Testis (tissue), 3 donors: Measurements from ENCODE around the gene ECHDC3. TPM values are rescaled to one million over a fixed set of nuclear protein-coding genes. Genes with fewer than 3 reads are reported as not detected.
"Not testable (repeated sequence)": the region's sequence is repeated elsewhere in the genome, so short reads cannot be mapped to it uniquely, and the experiment has no call there.

Experiments used
- DNase-seq: peaks from one replicate; pipeline ENCODE4 v3.0.0-alpha.2; 2019
- H3K27ac ChIP-seq, 2 donors: fragments of 200-600 bp; sonication (generic); one replicate each; pipeline ENCODE4 v1.5.1; 2019
- H3K27me3 ChIP-seq: fragments of 200-600 bp; sonication (generic); one replicate; pipeline ENCODE4 v1.5.1; 2019
- H3K36me3 ChIP-seq: fragments of 200-600 bp; sonication (generic); one replicate; pipeline ENCODE4 v1.5.1; 2017; ENCODE audit warnings: low read depth; ENCODE audit errors: missing control alignments
- H3K4me1 ChIP-seq: fragments of 200-600 bp; sonication (generic); one replicate; pipeline ENCODE4 v1.5.1; 2019
- H3K4me3 ChIP-seq, 2 donors: fragments of 200-600 bp; sonication (generic); one replicate each; pipeline ENCODE4 v1.5.1; 2017 to 2019
- H3K9me3 ChIP-seq: fragments of 200-600 bp; sonication (generic); one replicate; pipeline ENCODE4 v1.5.1; 2017
- POLR2A ChIP-seq: fragments of 450-650 bp; IDR thresholded peaks from one replicate; pipeline ENCODE4 v1.6.1; 2017; ENCODE audit warnings: antibody characterized with exemption, mild to moderate bottlenecking, moderate library complexity
- WGBS, 2 donors: methylation state at CpG; one replicate each; pipeline ENCODE4 v1.1.5; 2018; 5-methylcytosine and 5-hydroxymethylcytosine counted together
- intact Hi-C: fragments of 100-400 bp; cut with DNase I; formaldehyde crosslinking; loops from one replicate; pipeline ENCODE4 v1.15.1; 2023; ENCODE audit warnings: low total_unique reads
- polyA plus RNA-seq: library from polyadenylated mRNA; stranded (reverse); fragments of 350-450 nt; fragmentation: Illumina TruSeq; extraction: RNeasy Lipid Tissue Mini Kit (QIAGEN cat#74804); gene quantifications from one replicate; pipeline ENCODE4 v1.2.3, GENCODE V29; 2014; ENCODE audit warnings: low read depth, low replicate concordance; ENCODE audit not compliant: insufficient read depth
- total RNA-seq, 2 donors: library from RNA; depleted of rRNA; stranded (reverse); fragments of >200 nt; gene quantifications; one replicate each; pipeline ENCODE4 v1.2.3, GENCODE V29; 2016
- TF ChIP-seq, protein P1 (sequence below), 3 experiments: fragments of 450-650 bp in 2 of 3; fragments of 200-600 bp in 1 of 3; sonication (generic) in 1 of 3; IDR thresholded peaks; one replicate each; pipeline ENCODE4 v1.5.1; 2016 to 2019; ENCODE audit warnings: antibody characterized with exemption in 3 of 3, mild to moderate bottlenecking in 2 of 3, moderate library complexity in 1 of 3

ECHDC3 gene
- total and polyA plus RNA-seq, 3 donors from 2014 or later = 32.5 to 83.8 (median 61.7) TPM

GRCh38 chr10:11727563-11727962, 14.6 kb upstream of the ECHDC3 start:
- WGBS, 2 donors = 90 to 98% methylated on average over 4 of the region's 4 CpGs
- TF ChIP-seq POLR2A = no peak
- TF ChIP-seq, protein P1, sequence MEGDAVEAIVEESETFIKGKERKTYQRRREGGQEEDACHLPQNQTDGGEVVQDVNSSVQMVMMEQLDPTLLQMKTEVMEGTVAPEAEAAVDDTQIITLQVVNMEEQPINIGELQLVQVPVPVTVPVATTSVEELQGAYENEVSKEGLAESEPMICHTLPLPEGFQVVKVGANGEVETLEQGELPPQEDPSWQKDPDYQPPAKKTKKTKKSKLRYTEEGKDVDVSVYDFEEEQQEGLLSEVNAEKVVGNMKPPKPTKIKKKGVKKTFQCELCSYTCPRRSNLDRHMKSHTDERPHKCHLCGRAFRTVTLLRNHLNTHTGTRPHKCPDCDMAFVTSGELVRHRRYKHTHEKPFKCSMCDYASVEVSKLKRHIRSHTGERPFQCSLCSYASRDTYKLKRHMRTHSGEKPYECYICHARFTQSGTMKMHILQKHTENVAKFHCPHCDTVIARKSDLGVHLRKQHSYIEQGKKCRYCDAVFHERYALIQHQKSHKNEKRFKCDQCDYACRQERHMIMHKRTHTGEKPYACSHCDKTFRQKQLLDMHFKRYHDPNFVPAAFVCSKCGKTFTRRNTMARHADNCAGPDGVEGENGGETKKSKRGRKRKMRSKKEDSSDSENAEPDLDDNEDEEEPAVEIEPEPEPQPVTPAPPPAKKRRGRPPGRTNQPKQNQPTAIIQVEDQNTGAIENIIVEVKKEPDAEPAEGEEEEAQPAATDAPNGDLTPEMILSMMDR (IDR thresholded peaks at IDR 0.05) = no peak
- Histone ChIP-seq H3K27me3 (no peaks in the 10 kb centered on the region), H3K27ac (no peak overlapping the region), H3K4me1 (no peaks in the 10 kb centered on the region), H3K36me3 (no peaks in the 10 kb centered on the region), H3K4me3 (no peak overlapping the region), H3K9me3 (no peaks in the 10 kb centered on the region)
- DNase-seq = no peak
- intact Hi-C loops = loop anchor here (10.0 kb wide), 1 partner anchor 213 kb away; no protein-coding TSS in a partner anchor

DNA sequence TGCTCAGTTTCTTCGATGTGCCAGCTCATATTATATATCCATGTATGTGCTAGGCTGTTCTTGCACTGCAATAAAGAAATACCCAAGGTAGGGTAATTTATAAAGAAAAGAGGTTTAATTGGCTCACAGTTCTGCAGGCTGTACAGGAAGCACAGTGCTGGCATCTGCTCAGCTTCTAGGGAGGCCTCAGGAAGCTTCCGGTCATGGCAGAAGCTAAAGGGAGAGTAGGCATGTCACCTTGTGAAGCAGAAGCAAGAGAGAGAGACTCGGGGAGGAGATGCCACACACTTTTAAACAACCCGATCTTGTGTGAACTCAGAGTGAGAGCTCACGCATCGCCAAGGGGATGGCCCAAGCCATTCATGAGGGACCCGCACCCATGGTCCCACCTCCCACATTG, 13.8 kb upstream of the ECHDC3 start:
- Histone ChIP-seq H3K9me3 (no peaks in the 10 kb centered on the region), H3K27me3 (no peaks in the 10 kb centered on the region), H3K4me1 (no peaks in the 10 kb centered on the region), H3K4me3 (no peak overlapping the region), H3K36me3 (no peaks in the 10 kb centered on the region), H3K27ac (no peak overlapping the region)
- DNase-seq = no peak
- TF ChIP-seq, protein P1 (IDR thresholded peaks at IDR 0.05) = no peak
- no peak for TF ChIP-seq POLR2A
- intact Hi-C loops = loop anchor here (10.0 kb wide), 1 partner anchor 214 kb away; no protein-coding TSS in a partner anchor
- WGBS, 2 donors = 96 to 98% methylated on average over 7 of the region's 7 CpGs

DNA sequence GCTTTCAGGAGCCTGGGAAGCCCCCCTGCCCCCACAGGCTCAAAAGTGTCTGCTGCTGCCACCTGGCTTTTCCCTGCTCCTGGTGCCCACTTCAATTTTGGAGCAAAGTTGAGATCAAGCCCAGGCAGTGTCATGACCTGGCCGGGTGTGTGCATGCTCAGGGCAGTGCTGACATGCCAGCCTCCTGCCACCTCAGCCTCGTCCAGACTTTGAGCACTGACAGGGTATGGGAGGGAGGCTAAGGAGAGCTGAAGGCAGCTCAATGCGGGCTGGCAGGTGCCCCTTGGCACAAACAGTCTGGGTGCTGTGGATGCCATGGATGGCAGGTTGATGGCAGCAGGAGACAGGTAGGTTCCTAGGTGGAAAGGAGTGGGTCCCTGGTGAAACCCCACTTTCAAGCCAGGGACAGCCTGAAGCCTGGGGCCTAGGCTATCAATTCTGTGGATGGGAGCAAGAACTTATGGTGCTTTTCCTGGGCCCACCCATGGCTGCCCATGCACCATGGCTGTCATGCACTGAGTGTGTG, 12.3 kb upstream of the ECHDC3 start:
- Histone ChIP-seq H3K27me3 (no peaks in the 10 kb centered on the region), H3K36me3 (no peaks in the 10 kb centered on the region), H3K27ac (no peak overlapping the region), H3K9me3 (no peaks in the 10 kb centered on the region), H3K4me1 (no peaks in the 10 kb centered on the region), H3K4me3 (no peak overlapping the region)
- WGBS, 2 donors = 71 to 90% methylated on average over 1 to 3 of the region's 3 CpGs
- DNase-seq = no peak
- intact Hi-C loops = loop anchor here (10.0 kb wide), 1 partner anchor 215 kb away; no protein-coding TSS in a partner anchor
- TF ChIP-seq, protein P1 (IDR thresholded peaks at IDR 0.05) = no peak
- TF ChIP-seq POLR2A = no peak

DNA sequence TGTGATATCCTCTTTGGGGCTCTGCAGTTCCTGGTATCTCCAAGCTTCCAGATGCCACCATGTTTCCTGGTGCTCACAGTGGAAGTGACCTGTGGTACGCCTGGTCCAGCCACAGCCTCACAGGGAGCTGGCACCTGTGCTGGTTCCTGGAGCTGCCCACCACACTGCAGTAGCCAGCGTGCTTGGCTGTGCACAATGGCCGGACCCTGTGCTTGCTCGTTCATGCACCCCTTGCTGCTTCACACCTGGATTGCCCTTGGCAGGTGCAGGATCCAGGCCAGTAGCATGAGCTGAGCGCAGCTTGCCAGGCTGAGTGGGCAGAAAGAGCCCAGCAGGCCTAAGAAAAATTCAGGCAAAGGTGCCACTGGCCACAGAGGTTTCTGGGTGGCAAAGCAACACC, 11.4 kb upstream of the ECHDC3 start:
- no peaks in the 10 kb centered on the region for H3K9me3 ChIP-seq
- no peak overlapping the region for H3K27ac ChIP-seq
- no peaks in the 10 kb centered on the region for H3K4me1 ChIP-seq
- no peak for TF ChIP-seq POLR2A
- TF ChIP-seq, protein P1 (IDR thresholded peaks at IDR 0.05) = no peak
- H3K36me3 ChIP-seq = no peaks in the 10 kb centered on the region
- 98% methylated on average over 5 of the region's 5 CpGs; no CpG with 5 or more reads in 1 of the 2 donors for WGBS, 2 donors
- H3K4me3 ChIP-seq = no peak overlapping the region
- H3K27me3 ChIP-seq = no peaks in the 10 kb centered on the region
- no peak for DNase-seq
- intact Hi-C loops = no loop called here

GRCh38 chr10:11736767-11737166, 5.4 kb upstream of the ECHDC3 start:
- H3K36me3 ChIP-seq, H3K27ac ChIP-seq, H3K9me3 ChIP-seq, DNase-seq, H3K4me1 ChIP-seq, H3K27me3 ChIP-seq, intact Hi-C loops, H3K4me3 ChIP-seq: not testable (repeated sequence)
- whole genome bisulfite sequencing, 2 donors = no CpG with 5 or more reads among the region's 15 CpGs

GRCh38 chr10:11737258-11738032, 4.7 kb upstream of the ECHDC3 start:
- H3K4me1 ChIP-seq, intact Hi-C loops, H3K9me3 ChIP-seq, H3K36me3 ChIP-seq, H3K27me3 ChIP-seq, DNase-seq, H3K4me3 ChIP-seq, H3K27ac ChIP-seq: not testable (repeated sequence)
- WGBS, 2 donors = 76 to 82% methylated on average over 16 to 20 of the region's 27 CpGs
